ENCODE measurements around the gene GRIA4.

The GRIA4 gene

GRCh38 chr11:105738986-105739795 is 129.3 kb downstream of the GRIA4 start:
- H4K20me1 ChIP-seq (ENCODE audit: control insufficient read depth, insufficient read depth, low read depth, low read length) = no peaks in the 10 kb centered on the region
- H3K9me2 ChIP-seq (replicated peaks; ENCODE audit: control insufficient read depth, low read length) = no peaks in the 10 kb centered on the region
- no peaks in the 10 kb centered on the region for H3K9me3 ChIP-seq (ENCODE audit: control insufficient read depth, insufficient read depth, low read length)
- no peaks in the 10 kb centered on the region for H3K79me2 ChIP-seq (ENCODE audit: control insufficient read depth, low read length)
- H3K27me3 ChIP-seq (ENCODE audit: control insufficient read depth, low read length) = no peaks in the 10 kb centered on the region
- no peak overlapping the region for H3K4me3 ChIP-seq (ENCODE audit: low read length)
- no peaks in the 10 kb centered on the region for H3K4me1 ChIP-seq (ENCODE audit: control insufficient read depth, low read length)
- no peak overlapping the region for H3K4me2 ChIP-seq (ENCODE audit: low read length)
- no peaks in the 10 kb centered on the region for H3F3A ChIP-seq (ENCODE audit: control insufficient read depth, insufficient read depth)
- no peak for TF ChIP-seq EZH2phosphoT487 (IDR thresholded peaks at IDR 0.05; ENCODE audit: borderline replicate concordance, low read length)
- TF ChIP-seq, protein P1, sequence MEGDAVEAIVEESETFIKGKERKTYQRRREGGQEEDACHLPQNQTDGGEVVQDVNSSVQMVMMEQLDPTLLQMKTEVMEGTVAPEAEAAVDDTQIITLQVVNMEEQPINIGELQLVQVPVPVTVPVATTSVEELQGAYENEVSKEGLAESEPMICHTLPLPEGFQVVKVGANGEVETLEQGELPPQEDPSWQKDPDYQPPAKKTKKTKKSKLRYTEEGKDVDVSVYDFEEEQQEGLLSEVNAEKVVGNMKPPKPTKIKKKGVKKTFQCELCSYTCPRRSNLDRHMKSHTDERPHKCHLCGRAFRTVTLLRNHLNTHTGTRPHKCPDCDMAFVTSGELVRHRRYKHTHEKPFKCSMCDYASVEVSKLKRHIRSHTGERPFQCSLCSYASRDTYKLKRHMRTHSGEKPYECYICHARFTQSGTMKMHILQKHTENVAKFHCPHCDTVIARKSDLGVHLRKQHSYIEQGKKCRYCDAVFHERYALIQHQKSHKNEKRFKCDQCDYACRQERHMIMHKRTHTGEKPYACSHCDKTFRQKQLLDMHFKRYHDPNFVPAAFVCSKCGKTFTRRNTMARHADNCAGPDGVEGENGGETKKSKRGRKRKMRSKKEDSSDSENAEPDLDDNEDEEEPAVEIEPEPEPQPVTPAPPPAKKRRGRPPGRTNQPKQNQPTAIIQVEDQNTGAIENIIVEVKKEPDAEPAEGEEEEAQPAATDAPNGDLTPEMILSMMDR (IDR thresholded peaks at IDR 0.05; ENCODE audit: low read depth, low read length, poor library complexity, severe bottlenecking) = no peak
- no peak overlapping the region for H3K27ac ChIP-seq (ENCODE audit: low read depth, low read length)
- no peaks in the 10 kb centered on the region for H3K36me3 ChIP-seq (ENCODE audit: control insufficient read depth, low read length)

- Histone ChIP-seq H3K27ac (ENCODE audit: low read depth, low read length) (no peak overlapping the region), H3K9me3 (ENCODE audit: control insufficient read depth, insufficient read depth, low read length) (no peaks in the 10 kb centered on the region), H3K36me3 (ENCODE audit: control insufficient read depth, low read length) (no peaks in the 10 kb centered on the region), H3K4me2 (ENCODE audit: low read length) (no peak overlapping the region), H3K4me3 (ENCODE audit: low read length) (no peak overlapping the region), H3K79me2 (ENCODE audit: control insufficient read depth, low read length) (no peaks in the 10 kb centered on the region), H3K4me1 (ENCODE audit: control insufficient read depth, low read length) (no peaks in the 10 kb centered on the region), H3K9me2 (replicated peaks; ENCODE audit: control insufficient read depth, low read length) (no peaks in the 10 kb centered on the region), H3F3A (ENCODE audit: control insufficient read depth, insufficient read depth) (no peaks in the 10 kb centered on the region), H3K27me3 (ENCODE audit: control insufficient read depth, low read length) (no peaks in the 10 kb centered on the region), H4K20me1 (ENCODE audit: control insufficient read depth, insufficient read depth, low read depth, low read length) (no peaks in the 10 kb centered on the region)
- TF ChIP-seq EZH2phosphoT487 (IDR thresholded peaks at IDR 0.05; ENCODE audit: borderline replicate concordance, low read length) = no peak
- TF ChIP-seq, protein P1 (IDR thresholded peaks at IDR 0.05; ENCODE audit: low read depth, low read length, poor library complexity, severe bottlenecking) = no peak
Observed at GRCh38 chr11:105740164-105740903, 130.5 kb downstream of the GRIA4 start.

- Histone ChIP-seq H3K36me3 (ENCODE audit: control insufficient read depth, low read length) (no peaks in the 10 kb centered on the region), H3K9me3 (ENCODE audit: control insufficient read depth, insufficient read depth, low read length) (no peaks in the 10 kb centered on the region), H3K27me3 (ENCODE audit: control insufficient read depth, low read length) (no peaks in the 10 kb centered on the region), H3K4me2 (ENCODE audit: low read length) (no peak overlapping the region), H3K27ac (ENCODE audit: low read depth, low read length) (no peak overlapping the region), H3K4me3 (ENCODE audit: low read length) (no peak overlapping the region), H3K9me2 (replicated peaks; ENCODE audit: control insufficient read depth, low read length) (no peaks in the 10 kb centered on the region), H4K20me1 (ENCODE audit: control insufficient read depth, insufficient read depth, low read depth, low read length) (no peaks in the 10 kb centered on the region), H3K4me1 (ENCODE audit: control insufficient read depth, low read length) (no peaks in the 10 kb centered on the region), H3K79me2 (ENCODE audit: control insufficient read depth, low read length) (no peaks in the 10 kb centered on the region), H3F3A (ENCODE audit: control insufficient read depth, insufficient read depth) (no peaks in the 10 kb centered on the region)
- TF ChIP-seq, protein P1 (IDR thresholded peaks at IDR 0.05; ENCODE audit: low read depth, low read length, poor library complexity, severe bottlenecking) = no peak
- TF ChIP-seq EZH2phosphoT487 (IDR thresholded peaks at IDR 0.05; ENCODE audit: borderline replicate concordance, low read length) = no peak
Observed at GRCh38 chr11:105741488-105742020, 131.7 kb downstream of the GRIA4 start.
